D721Med (cell line): Measurements from ENCODE around the gene ESYT1.

Experiments
- DNase-seq: peaks from one replicate; pipeline ENCODE4 v3.0.0; 2011; ENCODE audit warnings: low spot score; ENCODE audit not compliant: insufficient read length
- FAIRE-seq: peaks from 2 replicates; lab custom pipeline; 2011; peaks lifted over from hg19 to GRCh38; lab: Jason Lieb, UNC
- TF ChIP-seq, protein P1 (sequence below): IDR thresholded peaks from 2 replicates; pipeline ENCODE4 v1.5.1; 2012; ENCODE audit warnings: mild to moderate bottlenecking, control low read depth; ENCODE audit not compliant: insufficient read depth; ENCODE audit errors: missing control alignments

Gene ESYT1

GRCh38 chr12:56157201-56158028 lies 29.3 kb downstream of the ESYT1 start:
- TF ChIP-seq, protein P1, sequence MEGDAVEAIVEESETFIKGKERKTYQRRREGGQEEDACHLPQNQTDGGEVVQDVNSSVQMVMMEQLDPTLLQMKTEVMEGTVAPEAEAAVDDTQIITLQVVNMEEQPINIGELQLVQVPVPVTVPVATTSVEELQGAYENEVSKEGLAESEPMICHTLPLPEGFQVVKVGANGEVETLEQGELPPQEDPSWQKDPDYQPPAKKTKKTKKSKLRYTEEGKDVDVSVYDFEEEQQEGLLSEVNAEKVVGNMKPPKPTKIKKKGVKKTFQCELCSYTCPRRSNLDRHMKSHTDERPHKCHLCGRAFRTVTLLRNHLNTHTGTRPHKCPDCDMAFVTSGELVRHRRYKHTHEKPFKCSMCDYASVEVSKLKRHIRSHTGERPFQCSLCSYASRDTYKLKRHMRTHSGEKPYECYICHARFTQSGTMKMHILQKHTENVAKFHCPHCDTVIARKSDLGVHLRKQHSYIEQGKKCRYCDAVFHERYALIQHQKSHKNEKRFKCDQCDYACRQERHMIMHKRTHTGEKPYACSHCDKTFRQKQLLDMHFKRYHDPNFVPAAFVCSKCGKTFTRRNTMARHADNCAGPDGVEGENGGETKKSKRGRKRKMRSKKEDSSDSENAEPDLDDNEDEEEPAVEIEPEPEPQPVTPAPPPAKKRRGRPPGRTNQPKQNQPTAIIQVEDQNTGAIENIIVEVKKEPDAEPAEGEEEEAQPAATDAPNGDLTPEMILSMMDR = peak; percentile 44
- DNase-seq (peak; percentile 55), FAIRE-seq (no peak)

DNA sequence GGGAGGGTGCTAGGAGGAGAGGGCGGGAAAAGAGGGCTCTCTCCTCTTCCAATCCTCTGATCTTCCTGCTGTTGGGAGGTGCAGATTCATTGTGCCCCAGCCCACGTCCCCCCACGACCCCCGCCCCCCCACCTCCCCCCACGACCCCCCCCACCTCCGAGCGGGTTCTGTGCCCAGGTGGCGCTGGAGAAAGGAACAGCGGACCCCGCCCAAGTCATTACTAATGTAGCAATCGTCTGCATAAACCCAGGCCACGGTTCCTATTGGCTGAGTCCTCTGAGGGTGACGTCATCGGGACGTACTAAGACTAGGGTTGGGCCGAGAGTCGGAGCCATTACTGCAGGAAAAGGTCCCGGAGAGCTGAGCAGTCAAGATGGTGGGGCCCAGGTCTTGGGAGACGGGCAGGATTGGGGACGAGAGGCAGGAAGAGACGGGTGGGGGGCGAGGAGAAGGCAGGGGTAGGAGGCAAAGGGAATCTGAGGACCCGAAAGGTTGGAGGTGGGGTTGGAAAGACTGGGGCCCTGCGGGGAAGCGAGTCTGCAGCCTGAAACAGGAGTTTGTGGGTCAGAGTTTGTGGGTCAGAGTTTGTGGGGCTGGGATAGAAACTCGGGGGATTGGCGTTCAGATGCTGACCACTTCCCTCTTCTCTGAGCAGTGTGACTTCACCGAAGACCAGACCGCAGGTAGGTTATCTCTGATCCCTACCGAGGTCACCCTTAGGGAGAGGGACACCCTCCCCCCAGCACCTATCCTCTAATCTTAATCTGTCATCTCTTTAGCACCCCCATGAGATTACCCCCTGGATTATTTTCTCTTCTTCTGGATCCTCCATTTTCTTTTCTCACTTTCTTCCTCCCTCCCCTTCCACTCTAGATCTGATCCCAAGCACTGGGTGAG lies 30.2 kb downstream of the ESYT1 start, which contains the start of gene MYL6:
Gene MYL6 (plus strand): TSS at position 331 of the 897 bp plus-strand sequence. CDS start 43 bp downstream, at position 374.
- FAIRE-seq = no peak

GRCh38 chr12:56158926-56159461 lies 30.9 kb downstream of the ESYT1 start:
- FAIRE-seq (no peak), DNase-seq (no peak)

More for the DNA sequence above, 30.2 kb downstream of the ESYT1 start, which contains the start of gene MYL6:
- TF ChIP-seq, protein P1 = no peak
- peak; percentile 90 for DNase-seq

GRCh38 chr12:56159482-56160192 lies 31.6 kb downstream of the ESYT1 start:
- TF ChIP-seq, protein P1 = no peak
- no peak for FAIRE-seq
- no peak for DNase-seq

More at GRCh38 chr12:56158926-56159461, 30.9 kb downstream of the ESYT1 start:
- TF ChIP-seq, protein P1 = no peak

- no peak for FAIRE-seq
- no peak for DNase-seq
- TF ChIP-seq, protein P1 = no peak
These were observed 32.2 kb downstream of the ESYT1 start for GRCh38 chr12:56160193-56160763.
